NCI-H2196 treated with DMSO at 0.1 percent for 48 hours (cell line): ENCODE results near the gene C2orf76.
"Not testable (repeated sequence)": the region's sequence is repeated elsewhere in the genome, so short reads cannot be mapped to it uniquely, and the experiment has no call there.

Experiments
- DNase-seq: peaks from one replicate; lab custom pipeline; 2025; ENCODE audit not compliant: unreplicated experiment; lab: John Stamatoyannopoulos, UW

Gene C2orf76

GRCh38 chr2:119377993-119378345 is 11.3 kb upstream of the C2orf76 start:
- no peak for DNase-seq

GRCh38 chr2:119377294-119377992 is 10.8 kb upstream of the C2orf76 start:
- DNase-seq: no peak

GRCh38 chr2:119376810-119377209 is 10.2 kb upstream of the C2orf76 start:
- DNase-seq: no peak

- not testable (repeated sequence) for DNase-seq
Observed at GRCh38 chr2:119376406-119376805, 9.8 kb upstream of the C2orf76 start.

GRCh38 chr2:119373907-119374745 is 7.5 kb upstream of the C2orf76 start:
- DNase-seq: not testable (repeated sequence)

- no peak for DNase-seq
Observed at GRCh38 chr2:119372778-119373568, 6.3 kb upstream of the C2orf76 start.

- DNase-seq: no peak
Observed at GRCh38 chr2:119371111-119371510, 4.5 kb upstream of the C2orf76 start.

- no peak for DNase-seq
Observed at GRCh38 chr2:119369845-119370244, 3.2 kb upstream of the C2orf76 start.

- DNase-seq: no peak
Observed at GRCh38 chr2:119367472-119368099, 952 bp upstream of the C2orf76 start.

GRCh38 chr2:119366161-119366648 is 429 bp downstream of the C2orf76 start:
- no peak for DNase-seq

- no peak for DNase-seq
Observed at GRCh38 chr2:119365436-119365835, 1.2 kb downstream of the C2orf76 start.

GRCh38 chr2:119364798-119365197 is 1.8 kb downstream of the C2orf76 start:
- no peak for DNase-seq

GRCh38 chr2:119360423-119360966 is 6.1 kb downstream of the C2orf76 start:
- no peak for DNase-seq

GRCh38 chr2:119359774-119360173 is 6.9 kb downstream of the C2orf76 start:
- no peak for DNase-seq

- no peak for DNase-seq
Observed at GRCh38 chr2:119354860-119355259, 11.8 kb downstream of the C2orf76 start.

- no peak for DNase-seq
Observed at GRCh38 chr2:119352357-119352756, 14.3 kb downstream of the C2orf76 start.

- DNase-seq: no peak
Observed at GRCh38 chr2:119350311-119350998, 16.2 kb downstream of the C2orf76 start.

- no peak for DNase-seq
Observed at GRCh38 chr2:119349289-119349688, 17.3 kb downstream of the C2orf76 start.

- DNase-seq: no peak
Observed at GRCh38 chr2:119341684-119342083, 24.9 kb downstream of the C2orf76 start.

GRCh38 chr2:119339562-119339923 is 27.1 kb downstream of the C2orf76 start:
- no peak for DNase-seq
